ENCODE data around the gene NOS1AP. TPM values are rescaled to one million over a fixed set of nuclear protein-coding genes. Genes with fewer than 3 reads are reported as not detected.

The NOS1AP gene
- total and polyA plus RNA-seq, 2 donors (not counting 3 experiments of a cell fraction or from before 2014, with no cell fraction given), result 1.3 to 5.4 TPM

- Histone ChIP-seq H2AFZ (ENCODE audit: low read depth, low read length) (no peak within 1 kb of the TSS), H3K36me3 (ENCODE audit: control insufficient read depth in 2 of 2, extremely low read depth in 1 of 2, insufficient read depth in 2 of 2, low read length in 2 of 2) (no peaks in the 10 kb centered on the region), H3K9ac (replicated peaks; ENCODE audit: extremely low read depth, insufficient read depth, low read length) (no peak within 1 kb of the TSS), H3K27ac (ENCODE audit: insufficient read depth, low read depth, low read length) (no peak within 1 kb of the TSS), H3K4me2 (ENCODE audit: insufficient read depth, low read length) (no peak within 1 kb of the TSS), H3K9me3 (replicated peaks; ENCODE audit: control insufficient read depth, insufficient read depth, low read length) (no peaks in the 10 kb centered on the region), H3K79me2 (ENCODE audit: control insufficient read depth, insufficient read depth, low read length) (no peaks in the 10 kb centered on the region), H3K9me1 (replicated peaks; ENCODE audit: control insufficient read depth, extremely low read depth, insufficient read depth, low read length) (no peaks in the 10 kb centered on the region), H3K4me1 (ENCODE audit: control insufficient read depth, extremely low read depth, insufficient read depth, low read length) (no peaks in the 10 kb centered on the region), H3K27me3 (ENCODE audit: control insufficient read depth in 2 of 2, insufficient read depth in 2 of 2, low read length in 2 of 2) (no peaks in the 10 kb centered on the region), H3K4me3 (replicated peaks in 1 of 3; ENCODE audit: insufficient read depth in 1 of 3, low read depth in 1 of 3, low read length in 3 of 3) (no peak within 1 kb of the TSS), H4K20me1 (replicated peaks; ENCODE audit: control insufficient read depth, extremely low read depth, insufficient read depth, low read length) (no peaks in the 10 kb centered on the region)
- intact Hi-C loops (cut with micrococcal nuclease) (no loop called here), dilution Hi-C loops (cut with MboI; ENCODE audit: extremely low pct_ligation_motif_present, low sequenced_read_pairs) (no loop called here)
- no TSS peak for BruUV-seq (replicated peaks)
- TF ChIP-seq EZH2 (IDR thresholded peaks at IDR 0.05; ENCODE audit: borderline replicate concordance, low read depth, low read length, severe bottlenecking), result no peak
- TF ChIP-seq MYC (IDR thresholded peaks at IDR 0.05; ENCODE audit: low read depth, low read length), result no peak
- TF ChIP-seq JUN (IDR thresholded peaks at IDR 0.05; ENCODE audit: borderline replicate concordance, insufficient read depth, insufficient read length, low read depth), result no peak
- no peak for TF ChIP-seq POLR2AphosphoS5 (IDR thresholded peaks at IDR 0.05; ENCODE audit: insufficient read depth, low read depth, low read length)
- no peak for TF ChIP-seq MAX (IDR thresholded peaks at IDR 0.05; ENCODE audit: insufficient read depth, insufficient read length)
- TF ChIP-seq FOS (IDR thresholded peaks at IDR 0.05; ENCODE audit: borderline replicate concordance, insufficient read depth, low read length), result no peak
- TF ChIP-seq POLR2A (IDR thresholded peaks at IDR 0.05; ENCODE audit: low read depth, low read length), result no peak
- no peak for TF ChIP-seq GATA2 (IDR thresholded peaks at IDR 0.05; ENCODE audit: insufficient read depth, insufficient read length, low read depth, low read length)
- TF ChIP-seq CTCF (IDR thresholded peaks at IDR 0.05; ENCODE audit: extremely low read depth in 1 of 2, insufficient read depth in 1 of 2, low read depth in 1 of 2, low read length in 2 of 2), result no peak
- no peak for DNase-seq (ENCODE audit: low read depth, low spot score)
- ChIA-PET POLR2A (no interaction called here), CTCF (interaction anchor here (1.0 kb wide), 1 partner anchor 19 kb away, joined by 3 read pairs; no protein-coding TSS in a partner anchor)
- no peak for FAIRE-seq
Measured at GRCh38 chr1:162376691-162377090, 307.2 kb downstream of the NOS1AP start, which contains the start of gene SPATA46. TSS of gene SPATA46 (minus strand) at chr1:162376854. CDS start at chr1:162376790, 64 bp downstream.
